GM18502 (cell line): ENCODE measurements around the gene ZNF254.
"Not testable (repeated sequence)": the region's sequence is repeated elsewhere in the genome, so short reads cannot be mapped to it uniquely, and the experiment has no call there.

Source experiments
- ATAC-seq: cut with Tn5 transposase; IDR thresholded peaks from one replicate; pipeline ENCODE4 v1.9.1; 2021; ENCODE audit warnings: mild to moderate bottlenecking; ENCODE audit not compliant: unreplicated experiment, poor library complexity

ZNF254 gene

GRCh38 chr19:24069905-24070657 is 16.9 kb upstream of the ZNF254 start:
- peak; percentile 71 for ATAC-seq

GRCh38 chr19:24071078-24071477 is 15.9 kb upstream of the ZNF254 start:
- no peak for ATAC-seq

- no peak for ATAC-seq
These were observed 14.3 kb upstream of the ZNF254 start for GRCh38 chr19:24072720-24073119.

- ATAC-seq = no peak
These were observed 13.2 kb upstream of the ZNF254 start for GRCh38 chr19:24073807-24074206.

GRCh38 chr19:24074720-24075454 is 12.1 kb upstream of the ZNF254 start:
- ATAC-seq = no peak

GRCh38 chr19:24075530-24075929 is 11.5 kb upstream of the ZNF254 start:
- ATAC-seq = not testable (repeated sequence)

- no peak for ATAC-seq
These were observed 8.3 kb upstream of the ZNF254 start for GRCh38 chr19:24078680-24079079.

GRCh38 chr19:24081056-24081455 is 5.9 kb upstream of the ZNF254 start:
- no peak for ATAC-seq

GRCh38 chr19:24098359-24098758 is 11.4 kb downstream of the ZNF254 start:
- ATAC-seq = no peak

GRCh38 chr19:24099829-24100228 is 12.8 kb downstream of the ZNF254 start:
- no peak for ATAC-seq

GRCh38 chr19:24100597-24100996 is 13.6 kb downstream of the ZNF254 start:
- not testable (repeated sequence) for ATAC-seq

- ATAC-seq = no peak
These were observed 14.6 kb downstream of the ZNF254 start for GRCh38 chr19:24101459-24102115.

GRCh38 chr19:24127601-24128000 is 40.6 kb downstream of the ZNF254 start:
- ATAC-seq = no peak

- ATAC-seq = no peak
These were observed 53.1 kb downstream of the ZNF254 start for GRCh38 chr19:24140099-24140498.

GRCh38 chr19:24140591-24140990 is 53.6 kb downstream of the ZNF254 start:
- no peak for ATAC-seq

- ATAC-seq = no peak
These were observed 54.6 kb downstream of the ZNF254 start for GRCh38 chr19:24141612-24142011.

GRCh38 chr19:24142771-24143170 is 55.8 kb downstream of the ZNF254 start:
- no peak for ATAC-seq

GRCh38 chr19:24159707-24160106 is 72.7 kb downstream of the ZNF254 start:
- ATAC-seq = no peak

GRCh38 chr19:24166055-24166454 is 79.1 kb downstream of the ZNF254 start:
- ATAC-seq = no peak

GRCh38 chr19:24173882-24174281 is 86.9 kb downstream of the ZNF254 start:
- ATAC-seq = no peak

GRCh38 chr19:24177686-24178085 is 90.7 kb downstream of the ZNF254 start:
- no peak for ATAC-seq
